HEK293 (cell line): Measurements from ENCODE around the gene EPN1.

Experiments used
- BCL11A ChIP-seq: fragments of 450-650 bp; formaldehyde crosslinking; IDR thresholded peaks from 2 replicates; pipeline ENCODE4 v1.5.1; 2016; ENCODE audit warnings: low read depth, missing biosample characterization, missing genetic modification characterization
- KLF7 ChIP-seq: fragments of 450-650 bp; formaldehyde crosslinking; IDR thresholded peaks from 2 replicates; pipeline ENCODE4 v1.5.1; 2016; ENCODE audit warnings: missing biosample characterization, missing genetic modification characterization, borderline replicate concordance
- PRDM6 ChIP-seq: fragments of 450-650 bp; formaldehyde crosslinking; IDR thresholded peaks from 2 replicates; pipeline ENCODE4 v1.5.1; 2017; ENCODE audit warnings: missing biosample characterization, missing genetic modification characterization
- REPIN1 ChIP-seq: fragments of 450-650 bp; formaldehyde crosslinking; IDR thresholded peaks from 2 replicates; pipeline ENCODE4 v1.5.1; 2017; ENCODE audit warnings: missing biosample characterization, missing genetic modification characterization, low read depth
- SCRT1 ChIP-seq: fragments of 450-650 bp; formaldehyde crosslinking; IDR thresholded peaks from 2 replicates; pipeline ENCODE4 v1.5.1; 2016; ENCODE audit warnings: missing biosample characterization, missing genetic modification characterization, borderline replicate concordance
- SP7 ChIP-seq: fragments of 450-650 bp; formaldehyde crosslinking; IDR thresholded peaks from 2 replicates; pipeline ENCODE4 v1.5.1; 2016; ENCODE audit warnings: missing biosample characterization, missing genetic modification characterization
- YY2 ChIP-seq: fragments of 450-650 bp; formaldehyde crosslinking; IDR thresholded peaks from 2 replicates; pipeline ENCODE4 v1.5.1; 2016; ENCODE audit warnings: missing biosample characterization, missing genetic modification characterization
- ZBTB21 ChIP-seq: fragments of 450-650 bp; formaldehyde crosslinking; IDR thresholded peaks from 2 replicates; pipeline ENCODE4 v1.5.1; 2017; ENCODE audit warnings: missing biosample characterization, missing genetic modification characterization
- ZBTB7A ChIP-seq: fragments of 450-650 bp; formaldehyde crosslinking; IDR thresholded peaks from 2 replicates; pipeline ENCODE4 v1.5.1; 2016; ENCODE audit warnings: low read depth, missing biosample characterization, missing genetic modification characterization
- ZFP69B ChIP-seq: fragments of 450-650 bp; formaldehyde crosslinking; IDR thresholded peaks from 2 replicates; pipeline ENCODE4 v1.5.1; 2016; ENCODE audit warnings: missing biosample characterization, missing genetic modification characterization
- ZNF138 ChIP-seq: fragments of 450-650 bp; formaldehyde crosslinking; IDR thresholded peaks from 2 replicates; pipeline ENCODE4 v1.5.1; 2016; ENCODE audit warnings: missing biosample characterization, missing genetic modification characterization, borderline replicate concordance
- ZNF19 ChIP-seq: fragments of 450-650 bp; formaldehyde crosslinking; IDR thresholded peaks from 2 replicates; pipeline ENCODE4; 2016; ENCODE audit warnings: missing biosample characterization, missing genetic modification characterization, low read depth
- ZNF366 ChIP-seq: fragments of 450-650 bp; formaldehyde crosslinking; conservative IDR thresholded peaks from 2 replicates; pipeline ENCODE4 v1.5.1; 2016; ENCODE audit warnings: missing biosample characterization, missing genetic modification characterization
- ZNF426 ChIP-seq: fragments of 450-650 bp; formaldehyde crosslinking; IDR thresholded peaks from 2 replicates; pipeline ENCODE4 v1.5.1; 2017; ENCODE audit warnings: missing biosample characterization, missing genetic modification characterization, mild to moderate bottlenecking, inconsistent platforms, moderate library complexity
- ZNF449 ChIP-seq: fragments of 450-650 bp; formaldehyde crosslinking; IDR thresholded peaks from 2 replicates; pipeline ENCODE4 v1.5.1; 2017; ENCODE audit warnings: missing biosample characterization, mild to moderate bottlenecking, missing genetic modification characterization, moderate library complexity
- ZNF514 ChIP-seq: fragments of 450-650 bp; formaldehyde crosslinking; IDR thresholded peaks from 2 replicates; pipeline ENCODE4 v1.5.1; 2016; ENCODE audit warnings: missing biosample characterization, missing genetic modification characterization
- ZNF561 ChIP-seq: fragments of 450-650 bp; IDR thresholded peaks from 2 replicates; pipeline ENCODE4 v1.5.1; 2018; ENCODE audit warnings: missing biosample characterization, missing genetic modification characterization, borderline replicate concordance
- ZNF610 ChIP-seq: fragments of 450-650 bp; formaldehyde crosslinking; IDR thresholded peaks from 2 replicates; pipeline ENCODE4 v1.5.1; 2016; ENCODE audit warnings: missing biosample characterization, missing genetic modification characterization, borderline replicate concordance
- ZNF670 ChIP-seq: fragments of 450-650 bp; formaldehyde crosslinking; IDR thresholded peaks from 2 replicates; pipeline ENCODE4 v1.5.1; 2016; ENCODE audit warnings: missing biosample characterization, missing genetic modification characterization, low read depth
- ZNF76 ChIP-seq: fragments of 450-650 bp; formaldehyde crosslinking; IDR thresholded peaks from 2 replicates; pipeline ENCODE4; 2016; ENCODE audit warnings: low read depth, missing biosample characterization, missing genetic modification characterization, borderline replicate concordance
- ZNF785 ChIP-seq: fragments of 450-650 bp; formaldehyde crosslinking; IDR thresholded peaks from 2 replicates; pipeline ENCODE4 v1.5.1; 2016; ENCODE audit warnings: missing biosample characterization, missing genetic modification characterization
- ZSCAN30 ChIP-seq: fragments of 450-650 bp; IDR thresholded peaks from 2 replicates; pipeline ENCODE4 v1.5.1; 2018; ENCODE audit warnings: missing biosample characterization, mild to moderate bottlenecking, missing genetic modification characterization, moderate library complexity
- TF ChIP-seq, protein P1 (sequence below): fragments of 450-650 bp; formaldehyde crosslinking; IDR thresholded peaks from 2 replicates; pipeline ENCODE4 v1.5.1; 2016; ENCODE audit warnings: missing biosample characterization, missing genetic modification characterization
- TF ChIP-seq, protein P2 (sequence below): fragments of 450-650 bp; formaldehyde crosslinking; optimal IDR thresholded peaks from 2 replicates; pipeline ENCODE3; 2016; ENCODE audit warnings: missing biosample characterization, mild to moderate bottlenecking, missing genetic modification characterization
- TF ChIP-seq, protein P3 (sequence below): fragments of 450-650 bp; formaldehyde crosslinking; IDR thresholded peaks from 2 replicates; pipeline ENCODE4 v1.5.1; 2016; ENCODE audit warnings: missing biosample characterization, missing genetic modification characterization
- TF ChIP-seq, protein P4 (sequence below): fragments of 450-650 bp; formaldehyde crosslinking; IDR thresholded peaks from 2 replicates; pipeline ENCODE4 v1.5.1; 2016; ENCODE audit warnings: missing biosample characterization, missing genetic modification characterization

EPN1 gene

DNA sequence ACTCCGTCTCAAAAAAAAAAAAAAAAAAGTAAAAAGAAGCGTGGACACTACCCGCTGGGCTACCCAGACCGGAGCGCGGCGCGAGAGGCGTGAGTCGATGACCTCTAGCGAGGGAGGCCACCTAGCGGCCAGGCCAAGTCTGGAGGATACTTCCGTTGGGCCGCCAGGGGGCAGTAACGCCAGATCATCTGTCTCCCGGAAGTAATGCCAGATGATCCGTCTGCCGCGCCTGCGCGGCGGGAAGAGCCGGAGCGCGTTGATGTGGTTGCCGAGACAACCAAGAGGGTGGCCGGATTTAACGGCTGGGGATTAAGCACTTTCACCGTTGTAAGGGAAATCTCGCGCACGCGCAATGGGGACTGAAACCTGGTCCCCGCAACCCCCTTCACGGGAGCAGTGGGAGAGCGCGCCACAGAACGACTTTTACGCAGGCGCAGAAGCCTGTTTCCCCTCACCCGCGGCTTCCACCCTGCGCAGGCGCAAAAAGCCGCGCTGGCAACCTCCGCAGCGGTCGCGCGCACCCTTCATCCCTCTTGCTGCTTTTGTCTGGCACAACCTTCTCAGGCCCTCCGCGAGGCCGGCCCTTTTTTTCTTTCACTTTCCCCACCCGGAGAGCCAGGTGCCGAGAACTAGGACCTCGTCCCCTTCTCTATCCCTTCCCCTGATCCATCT, 21.2 kb upstream of the EPN1 start (continued):
- TF ChIP-seq ZNF449 (tag by site-specific recombination) (no peak), ZNF366 (peak; percentile 86), ZNF670 (tag by site-specific recombination) (no peak), ZNF561 (tag by site-specific recombination) (0 out of 2 replicates have a peak, but pooled peaks have one; percentile 73), ZNF76 (tag by site-specific recombination) (peak; percentile 31; the same call in 1 of the 2 replicates), PRDM6 (tag by site-specific recombination) (no peak), ZFP69B (tag by site-specific recombination) (peak; percentile 71), BCL11A (tag by site-specific recombination) (peak; percentile 97), ZNF514 (no peak), REPIN1 (tag by site-specific recombination) (no peak), ZBTB7A (tag by site-specific recombination) (0 out of 2 replicates have a peak, but pooled peaks have one; percentile 50), ZNF785 (tag by site-specific recombination) (0 out of 2 replicates have a peak, but pooled peaks have one; percentile 25), ZNF610 (tag by site-specific recombination) (no peak), ZNF138 (tag by site-specific recombination) (no peak), YY2 (peak; percentile 10; the same call in 1 of the 2 replicates), SCRT1 (tag by site-specific recombination) (no peak), ZBTB21 (tag by site-specific recombination) (peak; percentile 37; the same call in 1 of the 2 replicates), ZNF19 (tag by site-specific recombination) (no peak), SP7 (tag by site-specific recombination) (peak; percentile 79), ZNF426 (no peak), ZSCAN30 (peak; percentile 63; the same call in 1 of the 2 replicates), KLF7 (tag by site-specific recombination) (no peak)
- TF ChIP-seq, protein P1, sequence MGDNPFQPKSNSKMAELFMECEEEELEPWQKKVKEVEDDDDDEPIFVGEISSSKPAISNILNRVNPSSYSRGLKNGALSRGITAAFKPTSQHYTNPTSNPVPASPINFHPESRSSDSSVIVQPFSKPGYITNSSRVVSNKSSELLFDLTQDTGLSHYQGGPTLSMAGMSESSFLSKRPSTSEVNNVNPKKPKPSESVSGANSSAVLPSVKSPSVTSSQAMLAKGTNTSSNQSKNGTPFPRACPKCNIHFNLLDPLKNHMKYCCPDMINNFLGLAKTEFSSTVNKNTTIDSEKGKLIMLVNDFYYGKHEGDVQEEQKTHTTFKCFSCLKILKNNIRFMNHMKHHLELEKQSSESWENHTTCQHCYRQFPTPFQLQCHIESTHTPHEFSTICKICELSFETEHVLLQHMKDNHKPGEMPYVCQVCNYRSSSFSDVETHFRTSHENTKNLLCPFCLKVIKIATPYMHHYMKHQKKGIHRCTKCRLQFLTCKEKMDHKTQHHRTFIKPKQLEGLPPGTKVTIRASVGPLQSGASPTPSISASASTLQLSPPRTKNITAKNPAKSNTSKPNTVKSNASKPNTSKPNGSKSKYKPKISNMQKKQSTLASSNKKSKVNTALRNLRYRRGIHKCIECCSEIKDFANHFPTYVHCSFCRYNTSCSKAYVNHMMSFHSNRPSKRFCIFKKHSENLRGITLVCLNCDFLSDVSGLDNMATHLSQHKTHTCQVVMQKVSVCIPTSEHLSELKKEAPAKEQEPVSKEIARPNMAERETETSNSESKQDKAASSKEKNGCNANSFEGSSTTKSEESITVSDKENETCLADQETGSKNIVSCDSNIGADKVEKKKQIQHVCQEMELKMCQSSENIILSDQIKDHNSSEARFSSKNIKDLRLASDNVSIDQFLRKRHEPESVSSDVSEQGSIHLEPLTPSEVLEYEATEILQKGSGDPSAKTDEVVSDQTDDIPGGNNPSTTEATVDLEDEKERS (tag by site-specific recombination): 0 out of 2 replicates have a peak, but pooled peaks have one; percentile 5
- TF ChIP-seq, protein P2, sequence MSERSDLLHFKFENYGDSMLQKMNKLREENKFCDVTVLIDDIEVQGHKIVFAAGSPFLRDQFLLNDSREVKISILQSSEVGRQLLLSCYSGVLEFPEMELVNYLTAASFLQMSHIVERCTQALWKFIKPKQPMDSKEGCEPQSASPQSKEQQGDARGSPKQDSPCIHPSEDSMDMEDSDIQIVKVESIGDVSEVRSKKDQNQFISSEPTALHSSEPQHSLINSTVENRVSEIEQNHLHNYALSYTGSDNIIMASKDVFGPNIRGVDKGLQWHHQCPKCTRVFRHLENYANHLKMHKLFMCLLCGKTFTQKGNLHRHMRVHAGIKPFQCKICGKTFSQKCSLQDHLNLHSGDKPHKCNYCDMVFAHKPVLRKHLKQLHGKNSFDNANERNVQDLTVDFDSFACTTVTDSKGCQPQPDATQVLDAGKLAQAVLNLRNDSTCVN (tag by site-specific recombination): peak; percentile 85
- TF ChIP-seq, protein P3, sequence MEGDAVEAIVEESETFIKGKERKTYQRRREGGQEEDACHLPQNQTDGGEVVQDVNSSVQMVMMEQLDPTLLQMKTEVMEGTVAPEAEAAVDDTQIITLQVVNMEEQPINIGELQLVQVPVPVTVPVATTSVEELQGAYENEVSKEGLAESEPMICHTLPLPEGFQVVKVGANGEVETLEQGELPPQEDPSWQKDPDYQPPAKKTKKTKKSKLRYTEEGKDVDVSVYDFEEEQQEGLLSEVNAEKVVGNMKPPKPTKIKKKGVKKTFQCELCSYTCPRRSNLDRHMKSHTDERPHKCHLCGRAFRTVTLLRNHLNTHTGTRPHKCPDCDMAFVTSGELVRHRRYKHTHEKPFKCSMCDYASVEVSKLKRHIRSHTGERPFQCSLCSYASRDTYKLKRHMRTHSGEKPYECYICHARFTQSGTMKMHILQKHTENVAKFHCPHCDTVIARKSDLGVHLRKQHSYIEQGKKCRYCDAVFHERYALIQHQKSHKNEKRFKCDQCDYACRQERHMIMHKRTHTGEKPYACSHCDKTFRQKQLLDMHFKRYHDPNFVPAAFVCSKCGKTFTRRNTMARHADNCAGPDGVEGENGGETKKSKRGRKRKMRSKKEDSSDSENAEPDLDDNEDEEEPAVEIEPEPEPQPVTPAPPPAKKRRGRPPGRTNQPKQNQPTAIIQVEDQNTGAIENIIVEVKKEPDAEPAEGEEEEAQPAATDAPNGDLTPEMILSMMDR (tag by site-specific recombination): peak; percentile 100
- TF ChIP-seq, protein P4, sequence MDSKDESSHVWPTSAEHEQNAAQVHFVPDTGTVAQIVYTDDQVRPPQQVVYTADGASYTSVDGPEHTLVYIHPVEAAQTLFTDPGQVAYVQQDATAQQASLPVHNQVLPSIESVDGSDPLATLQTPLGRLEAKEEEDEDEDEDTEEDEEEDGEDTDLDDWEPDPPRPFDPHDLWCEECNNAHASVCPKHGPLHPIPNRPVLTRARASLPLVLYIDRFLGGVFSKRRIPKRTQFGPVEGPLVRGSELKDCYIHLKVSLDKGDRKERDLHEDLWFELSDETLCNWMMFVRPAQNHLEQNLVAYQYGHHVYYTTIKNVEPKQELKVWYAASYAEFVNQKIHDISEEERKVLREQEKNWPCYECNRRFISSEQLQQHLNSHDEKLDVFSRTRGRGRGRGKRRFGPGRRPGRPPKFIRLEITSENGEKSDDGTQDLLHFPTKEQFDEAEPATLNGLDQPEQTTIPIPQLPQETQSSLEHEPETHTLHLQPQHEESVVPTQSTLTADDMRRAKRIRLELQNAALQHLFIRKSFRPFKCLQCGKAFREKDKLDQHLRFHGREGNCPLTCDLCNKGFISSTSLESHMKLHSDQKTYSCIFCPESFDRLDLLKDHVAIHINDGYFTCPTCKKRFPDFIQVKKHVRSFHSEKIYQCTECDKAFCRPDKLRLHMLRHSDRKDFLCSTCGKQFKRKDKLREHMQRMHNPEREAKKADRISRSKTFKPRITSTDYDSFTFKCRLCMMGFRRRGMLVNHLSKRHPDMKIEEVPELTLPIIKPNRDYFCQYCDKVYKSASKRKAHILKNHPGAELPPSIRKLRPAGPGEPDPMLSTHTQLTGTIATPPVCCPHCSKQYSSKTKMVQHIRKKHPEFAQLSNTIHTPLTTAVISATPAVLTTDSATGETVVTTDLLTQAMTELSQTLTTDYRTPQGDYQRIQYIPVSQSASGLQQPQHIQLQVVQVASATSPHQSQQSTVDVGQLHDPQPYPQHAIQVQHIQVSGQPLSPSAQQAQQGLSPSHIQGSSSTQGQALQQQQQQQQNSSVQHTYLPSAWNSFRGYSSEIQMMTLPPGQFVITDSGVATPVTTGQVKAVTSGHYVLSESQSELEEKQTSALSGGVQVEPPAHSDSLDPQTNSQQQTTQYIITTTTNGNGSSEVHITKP: peak; percentile 93
